GM18508 (cell line): ENCODE measurements around the gene ITM2C.

Experiments used
- ATAC-seq: cut with Tn5 transposase; IDR thresholded peaks from one replicate; pipeline ENCODE4 v1.9.1; 2021; ENCODE audit warnings: moderate number of reproducible peaks; ENCODE audit not compliant: insufficient read depth, unreplicated experiment

Gene ITM2C

DNA sequence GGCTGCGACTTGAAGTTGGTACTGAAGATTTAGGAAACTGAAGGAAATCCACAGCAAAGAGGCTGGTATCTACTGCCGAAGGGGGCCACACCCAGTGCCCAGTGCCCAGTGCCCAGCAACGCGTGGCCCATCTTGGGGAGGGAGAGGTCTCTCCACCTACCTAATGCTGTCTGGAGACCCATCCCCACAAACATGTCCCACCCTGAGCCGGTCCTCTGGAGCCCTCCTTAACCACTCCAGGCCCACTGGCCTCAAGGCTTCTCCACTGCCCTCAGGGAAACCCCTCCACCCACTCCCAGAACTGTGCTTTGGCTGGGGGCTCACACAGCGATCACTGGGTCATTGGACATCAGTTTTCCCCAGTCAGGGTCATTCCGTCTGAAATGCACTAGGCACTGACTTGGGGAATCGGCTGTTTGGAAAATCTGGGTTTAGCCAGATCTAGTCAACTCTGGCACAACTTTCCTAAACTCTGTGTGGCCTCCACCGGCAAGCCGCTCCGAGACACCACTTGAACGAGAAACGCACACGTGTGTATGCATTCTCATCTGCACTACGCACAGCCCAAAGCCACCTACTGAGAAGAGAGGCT, 40.2 kb downstream of the ITM2C start:
- ATAC-seq, result no peak

GRCh38 chr2:230905448-230906421, 41.0 kb downstream of the ITM2C start:
- ATAC-seq, result no peak

- ATAC-seq, result no peak
Observed at GRCh38 chr2:230906471-230907230, 41.9 kb downstream of the ITM2C start.

DNA sequence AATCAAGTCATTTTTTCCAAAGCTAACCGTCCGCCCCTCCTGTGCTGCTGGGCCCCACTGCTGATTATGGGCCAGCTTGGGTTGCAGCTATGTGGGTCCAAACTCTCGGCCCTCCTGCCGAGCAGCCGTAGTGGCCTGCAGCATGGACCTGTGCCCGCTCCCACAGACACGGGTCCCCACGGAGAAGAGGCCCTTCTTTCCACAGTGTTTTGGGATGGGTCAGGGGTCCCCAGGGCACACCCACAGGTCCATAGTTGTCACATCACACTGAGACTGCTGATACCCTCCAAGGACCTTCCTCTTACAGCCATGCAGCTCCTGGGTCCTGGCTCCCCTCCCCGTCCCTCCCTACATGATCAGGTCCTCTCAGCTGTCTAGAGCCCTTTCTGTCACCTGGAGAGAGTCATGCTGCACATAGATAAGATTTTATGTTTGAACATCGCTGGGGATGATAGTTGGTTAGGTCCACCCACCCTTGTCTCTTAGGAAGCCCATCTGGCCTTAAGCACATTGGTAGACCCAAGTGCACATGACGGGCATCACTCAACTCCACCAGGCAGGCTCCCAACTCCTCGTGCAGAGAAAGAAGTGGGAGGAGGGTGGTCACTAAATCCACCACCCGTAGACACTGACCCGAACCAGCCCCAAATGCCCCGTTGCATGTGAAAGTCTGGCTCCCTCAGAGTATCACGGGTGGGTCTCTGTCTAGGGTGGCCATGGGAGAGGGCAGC, 42.8 kb downstream of the ITM2C start:
- no peak for ATAC-seq

- no peak for ATAC-seq
Observed at GRCh38 chr2:230908092-230908594, 43.4 kb downstream of the ITM2C start.

DNA sequence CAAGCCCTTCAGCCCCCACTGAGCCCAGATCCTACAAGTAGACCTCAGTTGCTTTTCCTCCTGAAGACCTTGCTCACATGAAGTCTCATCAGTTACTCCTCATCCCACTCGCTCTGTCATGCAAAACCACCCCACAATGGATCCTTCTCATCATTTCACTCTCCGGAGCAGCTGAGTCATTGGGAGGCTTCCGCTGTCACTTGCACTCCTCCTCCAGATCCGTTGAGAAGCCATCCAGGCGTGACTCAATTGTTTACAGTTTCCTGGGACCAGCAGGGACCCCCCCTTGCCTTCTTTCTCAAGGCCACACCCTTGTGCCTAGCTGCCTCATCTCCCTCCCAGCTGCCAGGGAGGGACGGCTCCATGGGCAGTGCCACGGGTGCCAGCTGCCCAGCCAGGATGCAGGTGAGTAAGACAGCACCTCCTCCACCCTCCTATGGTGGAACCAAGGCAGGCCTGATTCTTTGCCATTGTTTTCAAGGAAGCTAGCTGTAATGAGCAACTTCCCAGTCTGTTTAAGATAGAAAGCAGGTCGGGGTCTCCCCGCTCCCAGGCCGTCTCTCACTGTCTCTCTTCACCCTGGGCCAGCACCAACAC, 44.0 kb downstream of the ITM2C start:
- no peak for ATAC-seq

GRCh38 chr2:230909841-230910545, 45.3 kb downstream of the ITM2C start:
- ATAC-seq, result no peak

DNA sequence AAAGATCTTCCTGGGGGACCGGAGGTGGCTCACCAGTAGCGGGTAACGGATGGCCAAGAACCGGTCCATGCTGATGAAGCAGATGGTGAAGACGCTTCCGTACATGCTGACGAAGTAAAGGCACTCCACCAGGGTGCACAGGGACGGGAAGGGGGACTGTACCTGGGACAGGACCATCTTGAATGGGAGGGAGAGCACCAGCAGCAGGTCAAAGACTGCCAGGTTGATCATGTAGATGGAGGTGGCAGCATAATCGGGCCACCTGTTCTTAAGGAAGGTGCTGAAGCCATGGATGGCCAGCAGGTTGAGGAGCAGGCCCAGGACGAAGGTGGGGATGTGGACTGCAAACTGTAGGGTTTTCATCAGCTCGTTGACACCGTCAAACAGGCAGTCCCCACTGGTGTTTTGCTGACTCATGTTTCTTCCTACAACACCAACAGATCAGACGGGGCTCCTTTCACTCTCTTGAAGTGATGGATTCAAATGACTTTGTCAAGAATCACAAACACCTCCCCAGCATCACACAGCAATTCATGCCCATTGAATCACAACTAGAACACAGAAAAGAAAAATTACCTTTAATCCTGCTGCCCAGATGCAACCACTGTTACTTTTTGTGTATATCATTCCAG, 45.9 kb downstream of the ITM2C start:
- no peak for ATAC-seq

DNA sequence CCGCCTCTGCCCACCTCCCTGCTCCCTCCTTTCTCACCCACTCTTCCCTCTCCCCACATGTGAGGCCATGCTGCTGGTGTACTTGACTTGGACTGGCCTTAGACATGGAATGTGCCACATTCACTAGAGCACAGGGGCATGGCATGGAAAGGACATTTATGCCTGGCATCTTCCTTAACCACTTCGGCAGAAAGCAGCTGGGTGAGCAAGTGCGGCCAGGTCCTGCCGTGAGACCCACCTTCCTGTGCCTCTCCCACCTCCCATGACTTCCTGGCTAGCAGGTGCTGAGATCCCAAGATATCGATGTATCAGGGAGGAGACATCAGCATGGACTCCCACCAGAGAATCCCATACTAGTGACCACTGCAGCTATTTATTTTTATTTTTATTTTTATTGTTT, 47.3 kb downstream of the ITM2C start:
- no peak for ATAC-seq

GRCh38 chr2:230912724-230913123, 48.0 kb downstream of the ITM2C start:
- no peak for ATAC-seq

DNA sequence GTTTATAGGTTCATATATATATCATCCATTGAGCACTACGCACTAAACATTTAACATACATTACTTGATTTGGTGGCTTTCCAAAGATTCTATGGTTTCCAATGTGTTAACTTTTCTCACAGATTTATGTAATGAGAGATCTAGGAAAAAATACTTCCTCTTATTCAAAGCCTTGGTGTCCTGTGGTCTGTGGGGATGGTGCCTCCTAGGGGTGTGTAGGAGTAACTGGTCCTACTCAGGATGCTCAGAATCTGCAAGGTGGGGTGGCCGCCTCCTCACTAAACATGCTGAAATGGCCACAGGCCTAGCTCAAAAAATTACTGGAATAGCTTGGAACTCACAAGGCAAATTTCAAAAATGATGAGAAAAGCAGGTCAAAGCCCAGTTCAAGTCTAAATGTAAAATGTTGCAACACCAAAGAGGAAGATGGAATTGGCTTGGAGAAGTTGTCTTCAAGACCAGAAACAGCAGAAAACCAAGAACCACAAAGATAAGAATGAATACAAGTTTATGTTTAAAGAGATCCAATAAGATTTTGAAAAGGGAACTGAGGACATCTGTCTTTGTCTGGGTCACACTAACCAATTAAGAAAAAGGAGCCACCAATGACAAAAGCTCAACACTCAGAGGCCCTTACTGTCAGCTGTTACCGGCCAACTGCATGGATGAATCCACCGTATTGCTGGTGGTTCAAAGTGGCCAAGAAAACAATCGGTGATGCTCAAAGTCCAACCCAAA, 48.8 kb downstream of the ITM2C start:
- no peak for ATAC-seq

GRCh38 chr2:230914886-230915285, 50.1 kb downstream of the ITM2C start:
- no peak for ATAC-seq

GRCh38 chr2:230915319-230915718, 50.6 kb downstream of the ITM2C start:
- no peak for ATAC-seq

- ATAC-seq, result no peak
Observed at GRCh38 chr2:230916218-230916617, 51.5 kb downstream of the ITM2C start.

DNA sequence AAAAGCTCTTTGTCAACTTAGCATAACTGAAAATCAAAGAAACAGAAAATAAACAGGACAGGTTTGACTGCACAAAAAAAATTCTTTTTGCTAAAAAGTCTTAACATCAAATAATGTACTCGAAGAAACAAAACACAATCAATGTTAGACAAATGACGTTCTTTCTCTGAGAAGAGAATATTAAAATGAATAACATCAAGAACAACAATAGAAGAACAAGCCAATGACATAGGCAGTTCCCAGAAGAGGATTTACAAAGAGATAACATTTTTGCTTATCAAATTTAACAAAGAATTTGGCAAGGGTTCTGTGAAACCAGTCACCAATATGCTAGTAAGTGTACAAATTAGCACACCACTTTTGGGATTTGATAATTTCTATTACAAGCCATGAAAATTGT, 54.5 kb downstream of the ITM2C start:
- ATAC-seq, result no peak

GRCh38 chr2:230919681-230920080, 54.9 kb downstream of the ITM2C start:
- ATAC-seq, result no peak

DNA sequence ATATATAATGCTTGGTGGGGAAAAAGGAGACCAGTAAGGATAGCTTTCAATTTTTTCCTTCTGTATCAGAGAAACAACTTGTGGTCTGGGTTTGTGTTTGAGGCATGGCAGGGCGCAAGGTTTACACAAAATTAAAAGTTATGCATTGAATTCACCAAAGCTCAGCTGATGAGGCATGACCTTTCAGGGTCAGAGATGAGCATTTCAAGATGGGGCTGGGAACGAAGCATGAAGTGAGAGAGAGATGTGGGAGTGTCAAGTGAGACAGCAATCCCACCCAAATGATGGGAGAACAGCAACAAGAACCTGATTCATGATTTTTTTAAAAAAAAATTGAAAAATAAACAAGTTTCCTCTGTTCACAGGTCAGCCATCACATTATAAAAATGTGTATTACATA, 55.4 kb downstream of the ITM2C start:
- no peak for ATAC-seq
